GM19397 (cell line): ENCODE data around the gene NFATC3.

Experiments
- ATAC-seq: cut with Tn5 transposase; IDR thresholded peaks from one replicate; pipeline ENCODE4 v1.9.1; 2021; ENCODE audit warnings: mild to moderate bottlenecking, moderate library complexity; ENCODE audit not compliant: unreplicated experiment

NFATC3 gene

DNA sequence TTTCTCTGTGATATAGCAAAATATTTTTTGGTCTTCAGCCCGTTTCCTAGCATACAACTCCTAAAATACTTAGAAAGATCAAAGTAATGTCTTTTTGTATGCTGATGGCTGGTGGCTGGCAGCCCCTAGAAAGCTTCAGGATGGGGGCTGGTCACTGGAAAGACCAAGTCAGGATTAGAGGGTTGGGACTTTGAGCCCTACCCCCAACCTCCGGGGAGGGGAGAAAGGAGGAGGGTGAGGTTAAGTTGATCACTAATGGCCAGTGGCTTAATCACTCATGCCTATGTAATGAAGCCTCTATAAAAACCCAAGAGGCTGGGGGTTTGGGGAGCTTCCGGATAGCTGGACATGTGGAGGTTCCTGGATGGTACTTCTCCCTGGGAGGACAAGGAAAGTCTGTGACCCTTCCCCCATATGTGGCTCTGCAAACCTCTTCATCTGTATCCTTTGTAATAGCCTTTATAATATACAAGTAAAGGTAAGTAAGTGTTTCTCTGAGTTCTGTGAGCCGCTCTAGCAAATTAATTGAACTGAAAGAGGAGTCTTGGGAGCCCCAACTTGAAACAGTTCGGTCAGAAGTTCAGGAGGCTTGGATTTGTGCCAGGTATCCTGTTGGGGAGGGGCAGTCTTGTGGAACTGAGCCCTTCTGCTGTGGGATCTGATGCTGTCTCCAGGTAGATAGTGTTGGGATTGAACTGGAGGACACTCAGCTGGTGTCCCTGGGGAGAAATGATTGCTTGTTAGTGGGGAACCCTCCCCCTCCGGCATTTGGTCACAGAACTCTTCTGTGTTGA, 182.6 kb downstream of the NFATC3 start:
- ATAC-seq = no peak

DNA sequence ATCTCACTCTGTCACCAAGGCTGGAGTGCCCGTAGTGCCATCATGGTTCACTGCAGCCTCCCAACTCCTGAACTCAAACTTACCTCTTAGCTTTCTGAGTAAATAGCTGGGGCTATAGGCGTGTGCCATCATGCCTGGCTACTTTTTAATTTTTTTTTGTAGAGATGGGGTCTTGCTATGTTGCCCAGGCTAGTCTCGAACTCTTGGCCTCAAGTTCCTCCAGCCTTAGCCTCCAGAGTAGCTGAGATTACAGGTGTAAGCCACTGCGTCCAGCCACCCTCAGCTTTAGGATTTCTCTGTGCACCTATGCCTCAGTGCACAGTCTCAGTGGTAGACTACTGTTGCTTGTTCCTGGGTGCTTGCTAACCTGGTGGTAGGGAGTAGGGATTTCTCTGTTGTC, 184.6 kb downstream of the NFATC3 start:
- no peak for ATAC-seq

DNA sequence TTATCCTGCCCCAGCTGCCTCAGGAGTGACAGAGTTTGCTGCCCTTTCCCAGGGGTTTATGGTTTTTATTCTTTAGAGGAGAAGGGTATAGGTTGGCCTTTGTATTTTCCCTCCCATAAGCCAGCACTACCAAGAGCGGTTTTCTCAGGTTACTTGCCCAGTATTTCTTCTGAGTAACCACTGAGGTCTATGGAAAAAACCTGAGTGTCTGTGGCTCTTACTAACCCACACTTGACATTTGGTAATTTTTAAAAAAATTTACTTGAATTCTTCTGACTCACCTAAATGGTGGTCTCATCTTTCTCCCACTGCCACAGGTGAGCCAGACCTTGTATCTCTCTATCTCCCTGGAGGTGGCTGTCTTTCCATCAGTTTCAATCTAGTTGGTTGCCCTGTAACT, 185.2 kb downstream of the NFATC3 start:
- no peak for ATAC-seq

DNA sequence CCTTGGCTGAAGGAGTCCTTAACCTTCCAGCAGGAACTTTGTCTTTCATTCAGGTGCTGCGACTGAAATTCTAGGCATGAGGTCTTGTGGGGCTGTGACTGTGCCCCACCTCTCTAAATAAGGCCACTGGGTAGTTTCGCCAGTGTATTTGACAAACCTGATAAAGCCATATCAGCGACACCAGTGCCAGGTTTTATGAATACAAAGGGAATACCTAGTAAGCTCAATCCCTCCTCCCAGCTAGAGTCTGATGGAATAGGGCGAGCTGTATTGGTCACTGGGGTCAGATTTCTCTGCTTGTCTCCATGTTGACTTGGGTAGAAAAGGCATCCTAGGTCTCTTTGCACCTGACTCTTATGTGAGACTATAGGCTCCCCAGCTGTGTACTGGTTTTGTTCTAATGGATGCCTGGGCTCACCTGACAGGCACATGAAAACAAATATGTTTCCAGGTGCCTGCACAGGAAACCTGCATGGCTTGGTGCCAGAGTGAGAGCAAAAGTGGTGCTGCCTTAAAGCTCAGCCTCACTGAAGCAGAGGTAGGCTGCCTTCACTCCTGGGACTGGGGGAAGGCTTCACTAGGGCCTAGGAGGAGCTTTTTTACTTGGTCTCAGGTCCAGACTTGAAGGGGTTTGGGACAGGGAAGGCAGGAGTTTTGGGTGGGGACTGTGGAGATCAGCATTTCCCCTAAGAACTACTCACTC, 187.5 kb downstream of the NFATC3 start:
- ATAC-seq = no peak

DNA sequence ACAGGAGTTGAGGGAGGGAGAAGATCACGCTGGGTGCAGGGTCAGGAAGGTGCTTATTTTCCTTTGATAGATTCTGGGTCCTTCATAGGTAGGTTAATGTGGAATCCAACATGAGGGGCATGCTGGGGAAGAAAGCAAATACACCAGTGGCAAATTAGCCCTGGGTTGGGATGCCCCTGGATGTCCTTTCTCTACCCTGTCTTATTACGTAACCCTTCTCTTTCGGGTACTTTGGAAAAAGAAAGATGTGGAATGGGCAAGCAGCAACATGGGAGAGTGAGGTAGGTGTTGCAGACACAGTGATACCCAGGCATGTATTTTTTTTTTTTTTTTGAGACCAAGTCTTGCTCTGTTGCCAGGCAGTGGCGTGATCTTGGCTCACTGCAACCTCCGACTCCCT, 188.3 kb downstream of the NFATC3 start:
- ATAC-seq = no peak

DNA sequence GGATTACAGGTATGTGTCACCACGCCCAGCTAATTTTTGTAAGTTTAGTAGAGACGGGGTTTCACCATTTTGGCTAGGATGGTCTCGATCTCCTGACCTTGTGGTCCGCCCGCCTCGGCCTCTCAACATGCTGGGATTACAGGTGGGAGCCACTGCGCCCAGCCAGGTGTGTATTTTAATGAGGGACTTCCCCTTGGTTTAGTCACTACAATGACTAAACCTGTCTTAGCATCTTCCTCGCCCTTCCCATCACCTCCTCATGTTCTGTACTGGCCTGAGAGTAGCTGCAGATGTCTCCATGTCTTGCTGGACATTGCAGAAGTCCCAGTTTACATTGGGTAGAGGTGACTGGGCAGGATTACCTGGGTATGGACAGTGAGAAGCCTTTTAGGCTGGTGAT, 188.7 kb downstream of the NFATC3 start:
- no peak for ATAC-seq

DNA sequence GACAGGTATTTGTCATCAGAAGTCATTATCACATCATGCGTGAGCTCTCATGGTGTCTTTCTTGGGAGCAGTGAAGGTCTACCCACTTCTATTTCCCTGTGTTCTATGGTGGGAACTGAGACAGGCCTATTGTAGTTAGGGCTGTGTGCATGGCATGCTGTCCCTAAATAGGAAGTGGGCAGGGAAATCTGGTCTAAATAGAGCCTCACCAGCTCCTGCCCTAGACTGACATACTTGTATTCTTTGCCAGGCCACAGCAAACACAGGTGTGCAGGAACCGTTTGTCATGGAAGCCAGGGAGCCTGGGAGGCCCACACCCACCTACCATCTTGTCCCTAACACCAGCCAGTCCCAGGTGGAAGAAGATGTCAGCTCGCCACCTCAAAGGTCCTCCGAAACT, 189.3 kb downstream of the NFATC3 start:
- ATAC-seq = no peak

DNA sequence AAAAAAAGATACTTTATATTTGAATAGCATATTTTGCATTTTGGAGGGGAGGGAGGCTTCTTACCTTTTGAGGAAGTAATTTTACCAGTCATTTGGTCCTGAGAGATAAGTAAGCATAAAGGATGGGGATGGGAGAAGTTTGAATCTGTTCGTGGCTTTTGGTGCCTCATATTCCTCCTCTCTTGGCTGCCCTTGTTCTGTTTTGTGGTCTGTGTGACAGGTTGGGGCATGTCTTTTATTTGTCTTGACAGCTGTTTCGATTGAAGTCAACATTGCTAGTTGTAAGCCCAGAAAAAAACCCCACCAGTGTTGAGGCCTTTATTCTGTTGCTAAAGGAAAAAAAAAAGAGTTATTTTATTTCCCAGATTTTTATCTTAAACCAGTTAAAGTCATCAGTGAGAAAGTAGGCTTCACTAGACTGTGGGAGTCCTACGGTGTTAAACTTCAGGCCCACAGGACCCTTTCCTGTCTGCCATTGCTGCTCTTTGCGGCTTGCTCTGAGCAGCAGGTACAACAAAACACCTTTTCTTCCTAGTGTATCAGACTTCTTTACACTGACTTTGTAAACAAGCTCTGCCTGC, 190.5 kb downstream of the NFATC3 start:
- peak; percentile 59 for ATAC-seq

DNA sequence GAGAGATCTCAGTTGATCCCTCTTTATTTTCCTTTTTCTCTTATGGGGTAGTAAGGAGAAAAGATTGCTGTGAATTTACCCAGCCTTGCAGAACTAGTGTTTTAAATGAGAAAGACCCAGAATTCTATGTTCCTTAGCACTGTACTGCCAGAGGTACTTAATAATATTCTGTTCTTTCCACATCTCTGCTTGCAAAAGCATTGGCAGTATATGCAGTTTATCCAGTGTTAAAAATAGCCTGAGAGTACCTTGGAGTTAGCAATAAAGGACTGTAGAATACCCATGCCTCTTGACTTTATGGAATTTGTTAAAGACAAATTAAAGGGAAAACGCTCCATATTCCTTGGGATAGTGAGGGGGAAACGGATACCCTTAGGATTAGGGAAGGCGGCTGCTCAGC, 191.1 kb downstream of the NFATC3 start:
- ATAC-seq = no peak
